ENCODE results near the gene BICD2.

DNA sequence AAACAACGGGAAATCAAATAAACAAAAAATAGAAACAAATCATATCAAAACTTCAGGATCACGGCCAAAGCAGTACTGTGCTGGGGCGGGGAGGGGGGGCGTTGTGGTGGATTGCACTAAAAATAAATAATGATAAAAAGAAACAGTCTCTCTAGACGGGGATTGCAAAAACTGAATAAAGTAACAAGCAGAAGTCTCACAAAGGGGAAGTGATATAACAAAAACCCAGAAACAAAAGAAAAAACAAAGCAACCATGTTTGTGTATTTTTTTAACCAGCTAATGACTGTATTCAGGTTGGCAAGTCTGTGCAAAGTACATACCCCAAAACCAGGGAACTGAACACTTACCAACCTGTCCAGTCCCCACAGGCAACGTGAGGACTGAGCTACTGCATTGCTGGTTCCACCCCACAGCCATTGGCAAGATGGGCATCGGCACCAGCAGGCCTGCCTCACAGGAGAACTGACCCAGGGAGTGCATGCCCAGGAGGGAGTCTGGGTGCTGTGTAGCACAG lies 24.1 kb downstream of the BICD2 start:
- TF ChIP-seq CTCF (IDR thresholded peaks at IDR 0.05; ENCODE audit: low read depth, low read length, poor library complexity, severe bottlenecking) (no peak), EZH2phosphoT487 (IDR thresholded peaks at IDR 0.05; ENCODE audit: borderline replicate concordance, low read length) (no peak)
